HG03045 (cell line): ENCODE results near the gene CCDC82.
A peak's percentile ranks its signal among the peaks of the same experiment; 100 is the strongest.

ENCODE experiments used
- ATAC-seq: cut with Tn5 transposase; IDR thresholded peaks from one replicate; pipeline ENCODE4 v1.9.1; 2021; ENCODE audit warnings: mild to moderate bottlenecking, moderate library complexity; ENCODE audit not compliant: unreplicated experiment

The CCDC82 gene

GRCh38 chr11:96365493-96365892 lies 24.2 kb downstream of the CCDC82 start:
- ATAC-seq, result no peak

- ATAC-seq, result no peak
Observed at GRCh38 chr11:96361778-96362177, 27.9 kb downstream of the CCDC82 start.

- ATAC-seq, result no peak
Observed at GRCh38 chr11:96358321-96358720, 31.4 kb downstream of the CCDC82 start.

GRCh38 chr11:96357794-96358193 lies 31.9 kb downstream of the CCDC82 start:
- no peak for ATAC-seq

- no peak for ATAC-seq
Observed at GRCh38 chr11:96356848-96357247, 32.9 kb downstream of the CCDC82 start.

GRCh38 chr11:96342961-96343711 lies 46.6 kb downstream of the CCDC82 start, which contains the start of gene MAML2:
Gene MAML2, minus strand, starts transcription at chr11:96343195. Its CDS starts 1,300 bp downstream, at chr11:96341895.
- ATAC-seq, result peak; percentile 88

- no peak for ATAC-seq
Observed at GRCh38 chr11:96342014-96342960, 47.4 kb downstream of the CCDC82 start.

- ATAC-seq, result no peak
Observed at GRCh38 chr11:96341211-96342013, 48.3 kb downstream of the CCDC82 start.

- no peak for ATAC-seq
Observed at GRCh38 chr11:96340555-96340885, 49.2 kb downstream of the CCDC82 start.

- ATAC-seq, result no peak
Observed at GRCh38 chr11:96339706-96340554, 49.8 kb downstream of the CCDC82 start.

- peak; percentile 43 for ATAC-seq
Observed at GRCh38 chr11:96338910-96339705, 50.6 kb downstream of the CCDC82 start.

- peak; percentile 28 for ATAC-seq
Observed at GRCh38 chr11:96337541-96338431, 51.9 kb downstream of the CCDC82 start.

GRCh38 chr11:96335388-96335787 lies 54.3 kb downstream of the CCDC82 start:
- ATAC-seq, result no peak

GRCh38 chr11:96334219-96334618 lies 55.5 kb downstream of the CCDC82 start:
- no peak for ATAC-seq

GRCh38 chr11:96333191-96333719 lies 56.5 kb downstream of the CCDC82 start:
- no peak for ATAC-seq

- ATAC-seq, result no peak
Observed at GRCh38 chr11:96332126-96332771, 57.5 kb downstream of the CCDC82 start.

- no peak for ATAC-seq
Observed at GRCh38 chr11:96331699-96332116, 58.0 kb downstream of the CCDC82 start.

GRCh38 chr11:96330511-96330859 lies 59.2 kb downstream of the CCDC82 start:
- ATAC-seq, result no peak
